LNCAP (cell line): ENCODE data around the gene AKAP11.

Experiments used
- TF ChIP-seq, protein P1 (sequence below): fragments of 450-650 bp; IDR thresholded peaks from 2 replicates; pipeline ENCODE4 v1.5.1; 2017; ENCODE audit warnings: mild to moderate bottlenecking

AKAP11 gene

DNA sequence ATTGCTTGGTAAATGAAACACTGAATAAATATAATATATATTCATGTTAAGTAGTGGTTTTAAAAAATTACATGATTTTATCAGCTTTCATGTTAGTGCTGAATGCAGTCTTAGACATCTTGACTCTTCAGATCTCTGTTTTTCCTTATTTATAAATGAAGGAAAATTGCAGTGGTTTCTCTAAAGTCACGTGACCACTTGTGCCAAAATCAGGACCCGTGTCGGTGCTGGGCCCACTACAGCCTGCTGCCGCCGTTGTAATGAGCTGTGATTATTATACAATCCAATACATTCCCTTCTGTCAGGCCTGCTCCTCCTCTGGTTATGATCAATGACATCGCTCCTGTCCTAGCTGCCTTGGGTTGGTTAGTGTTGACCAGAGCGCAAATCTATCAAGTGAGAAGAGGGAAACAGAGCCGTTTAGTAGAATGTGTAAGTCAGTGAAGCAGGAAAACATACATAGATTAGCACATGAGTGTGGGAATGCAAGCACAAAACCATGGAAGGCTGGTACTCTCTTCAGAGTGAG is 88.2 kb downstream of the AKAP11 start:
- TF ChIP-seq, protein P1, sequence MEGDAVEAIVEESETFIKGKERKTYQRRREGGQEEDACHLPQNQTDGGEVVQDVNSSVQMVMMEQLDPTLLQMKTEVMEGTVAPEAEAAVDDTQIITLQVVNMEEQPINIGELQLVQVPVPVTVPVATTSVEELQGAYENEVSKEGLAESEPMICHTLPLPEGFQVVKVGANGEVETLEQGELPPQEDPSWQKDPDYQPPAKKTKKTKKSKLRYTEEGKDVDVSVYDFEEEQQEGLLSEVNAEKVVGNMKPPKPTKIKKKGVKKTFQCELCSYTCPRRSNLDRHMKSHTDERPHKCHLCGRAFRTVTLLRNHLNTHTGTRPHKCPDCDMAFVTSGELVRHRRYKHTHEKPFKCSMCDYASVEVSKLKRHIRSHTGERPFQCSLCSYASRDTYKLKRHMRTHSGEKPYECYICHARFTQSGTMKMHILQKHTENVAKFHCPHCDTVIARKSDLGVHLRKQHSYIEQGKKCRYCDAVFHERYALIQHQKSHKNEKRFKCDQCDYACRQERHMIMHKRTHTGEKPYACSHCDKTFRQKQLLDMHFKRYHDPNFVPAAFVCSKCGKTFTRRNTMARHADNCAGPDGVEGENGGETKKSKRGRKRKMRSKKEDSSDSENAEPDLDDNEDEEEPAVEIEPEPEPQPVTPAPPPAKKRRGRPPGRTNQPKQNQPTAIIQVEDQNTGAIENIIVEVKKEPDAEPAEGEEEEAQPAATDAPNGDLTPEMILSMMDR, result no peak

DNA sequence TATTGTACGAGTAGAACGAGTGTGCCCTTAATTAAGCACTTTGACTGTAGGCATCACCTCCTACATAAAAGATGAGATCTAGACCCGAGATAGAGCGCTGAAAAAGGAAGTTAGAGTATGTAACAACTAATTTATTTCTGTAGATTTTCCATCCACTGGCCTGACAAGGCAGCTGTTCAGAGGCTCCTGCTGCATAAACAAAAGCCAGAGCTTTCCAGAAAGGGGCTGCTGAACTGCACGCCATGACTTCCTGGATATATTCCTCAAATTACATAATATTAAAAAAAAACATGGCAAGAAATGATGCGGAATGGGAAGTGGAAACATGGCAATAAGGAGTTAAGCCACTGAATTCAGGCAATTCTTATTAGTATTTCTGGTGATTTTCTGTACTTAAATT is 89.7 kb downstream of the AKAP11 start:
- TF ChIP-seq, protein P1, result no peak

GRCh38 chr13:42363941-42364612 is 92.1 kb downstream of the AKAP11 start:
- TF ChIP-seq, protein P1, result no peak

DNA sequence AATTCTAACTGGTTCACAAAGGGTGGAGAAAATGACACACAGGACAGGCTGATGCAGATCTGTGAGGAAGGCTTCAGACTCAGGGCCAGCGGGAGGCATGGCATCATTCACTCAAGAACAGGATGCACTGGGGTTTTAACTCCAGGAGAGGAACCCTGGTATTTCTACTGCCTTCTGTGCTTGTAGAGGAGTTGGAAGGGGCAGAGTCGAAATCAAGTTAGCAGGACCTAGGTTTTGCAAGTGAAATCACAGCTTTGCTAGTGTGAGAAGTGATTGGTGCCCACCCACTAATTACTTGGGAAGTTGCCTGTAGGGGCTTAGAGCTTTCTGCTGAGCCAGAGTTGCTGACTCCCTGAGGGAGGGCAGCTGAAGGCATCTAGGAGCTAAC is 92.7 kb downstream of the AKAP11 start:
- TF ChIP-seq, protein P1, result no peak

- TF ChIP-seq, protein P1, result no peak
These were observed 95.9 kb downstream of the AKAP11 start for GRCh38 chr13:42367831-42368230.

- TF ChIP-seq, protein P1, result no peak
These were observed 97.3 kb downstream of the AKAP11 start for GRCh38 chr13:42369071-42369797.

DNA sequence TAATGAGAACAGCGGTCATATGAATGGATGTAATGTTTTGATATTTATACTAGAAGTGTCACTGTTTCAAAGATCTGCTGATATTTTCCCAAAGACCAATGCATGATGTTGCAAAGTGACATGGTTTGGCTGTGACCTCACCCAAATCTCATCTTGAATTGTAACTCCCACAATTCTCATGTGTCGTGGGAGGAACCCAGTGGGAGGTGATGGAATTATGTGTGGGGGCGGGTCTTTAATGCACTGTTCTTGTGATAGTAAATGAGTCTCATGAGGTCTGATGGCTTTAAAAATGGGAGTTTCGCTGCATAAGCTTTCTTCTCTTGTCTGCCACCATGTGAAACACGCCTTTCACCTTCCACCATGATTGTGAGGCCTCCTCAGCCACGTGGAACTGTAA is 98.3 kb downstream of the AKAP11 start:
- TF ChIP-seq, protein P1, result no peak
